ENCODE measurements around the gene YPEL2.

DNA sequence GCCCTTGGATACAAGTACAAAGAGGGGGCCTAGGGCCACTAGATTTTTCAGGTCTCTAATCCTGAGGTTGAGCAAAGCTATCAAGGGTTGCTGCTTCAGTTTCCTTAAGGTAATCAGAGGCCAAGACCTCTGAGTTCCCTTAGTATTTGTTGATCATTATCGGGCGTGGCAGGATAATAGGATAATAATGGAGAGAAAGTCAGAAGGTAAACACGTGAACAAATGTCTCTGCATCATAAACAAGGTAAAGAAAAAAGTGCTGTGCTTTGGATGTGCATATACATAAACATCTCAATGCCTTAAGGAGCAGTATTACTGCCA, 41.5 kb upstream of the YPEL2 start:
- TF ChIP-seq, protein P1, sequence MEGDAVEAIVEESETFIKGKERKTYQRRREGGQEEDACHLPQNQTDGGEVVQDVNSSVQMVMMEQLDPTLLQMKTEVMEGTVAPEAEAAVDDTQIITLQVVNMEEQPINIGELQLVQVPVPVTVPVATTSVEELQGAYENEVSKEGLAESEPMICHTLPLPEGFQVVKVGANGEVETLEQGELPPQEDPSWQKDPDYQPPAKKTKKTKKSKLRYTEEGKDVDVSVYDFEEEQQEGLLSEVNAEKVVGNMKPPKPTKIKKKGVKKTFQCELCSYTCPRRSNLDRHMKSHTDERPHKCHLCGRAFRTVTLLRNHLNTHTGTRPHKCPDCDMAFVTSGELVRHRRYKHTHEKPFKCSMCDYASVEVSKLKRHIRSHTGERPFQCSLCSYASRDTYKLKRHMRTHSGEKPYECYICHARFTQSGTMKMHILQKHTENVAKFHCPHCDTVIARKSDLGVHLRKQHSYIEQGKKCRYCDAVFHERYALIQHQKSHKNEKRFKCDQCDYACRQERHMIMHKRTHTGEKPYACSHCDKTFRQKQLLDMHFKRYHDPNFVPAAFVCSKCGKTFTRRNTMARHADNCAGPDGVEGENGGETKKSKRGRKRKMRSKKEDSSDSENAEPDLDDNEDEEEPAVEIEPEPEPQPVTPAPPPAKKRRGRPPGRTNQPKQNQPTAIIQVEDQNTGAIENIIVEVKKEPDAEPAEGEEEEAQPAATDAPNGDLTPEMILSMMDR (IDR thresholded peaks at IDR 0.05; ENCODE audit: insufficient read depth, low read length): no peak
- TF ChIP-seq POLR2AphosphoS5 (IDR thresholded peaks at IDR 0.05; ENCODE audit: low read depth): no peak

Measured in HL-60 (cell line).